Endothelial cell of umbilical vein (primary cell): Measurements from ENCODE around the gene ACR. TPM values are rescaled to one million over a fixed set of nuclear protein-coding genes. Genes with fewer than 3 reads are reported as not detected.
A peak's percentile ranks its signal among the peaks of the same experiment; 100 is the strongest.

ENCODE experiments used
- BruUV-seq: library from RNA; stranded (reverse); fragments of 400-500 nt; replicated peaks from 2 replicates; lab custom pipeline; 2021; lab: Mats Ljungman, UMichigan
- CTCF ChIA-PET: fragments of 300-600, 350-600 bp; sonication (Branson Sonifier 250); formaldehyde crosslinking; loops from one replicate; lab custom pipeline; 2021; ENCODE audit warnings: antibody characterized with exemption, inconsistent platforms; lab: Charles Lee
- POLR2A ChIA-PET: fragments of 300-600, 350-600 bp; sonication (Branson Sonifier 250); formaldehyde crosslinking; loops from one replicate; lab custom pipeline; 2021; ENCODE audit warnings: antibody characterized with exemption, inconsistent platforms; lab: Charles Lee
- DNase-seq: peaks from one replicate; pipeline ENCODE4 v3.0.0-alpha.2; 2011; ENCODE audit warnings: low read depth, low spot score
- FAIRE-seq: peaks from 2 replicates; lab custom pipeline; 2011; peaks lifted over from hg19 to GRCh38; lab: Jason Lieb, UNC
- H2AFZ ChIP-seq: 2 replicates; pipeline ENCODE4 v1.6.0; 2012; ENCODE audit warnings: low read depth, low read length, control low read depth, inconsistent platforms
- H3K27ac ChIP-seq: 2 replicates; pipeline ENCODE4 v1.5.1; 2011; ENCODE audit warnings: low read depth, mild to moderate bottlenecking, control low read depth, low read length, moderate library complexity; ENCODE audit not compliant: insufficient read depth
- H3K27me3 ChIP-seq, 2 experiments: 2 replicates each; pipeline versions ENCODE4 v1.6.0 to v1.6.1; 2011; ENCODE audit warnings: low read length in 2 of 2, mixed read lengths in 1 of 2; ENCODE audit not compliant: control insufficient read depth in 2 of 2, insufficient read depth in 2 of 2
- H3K36me3 ChIP-seq, 2 experiments: 2 replicates in 1 of 2; 3 replicates in 1 of 2; pipeline ENCODE4 v1.5.1; 2011; ENCODE audit warnings: low read length in 2 of 2, mild to moderate bottlenecking in 1 of 2, moderate library complexity in 1 of 2; ENCODE audit not compliant: control insufficient read depth in 2 of 2, insufficient read depth in 2 of 2; ENCODE audit errors: extremely low read depth in 1 of 2
- H3K4me1 ChIP-seq: 3 replicates; pipeline ENCODE4 v1.5.1; 2011; ENCODE audit warnings: mild to moderate bottlenecking, low read length; ENCODE audit not compliant: control insufficient read depth, insufficient read depth; ENCODE audit errors: extremely low read depth
- H3K4me2 ChIP-seq: 2 replicates; pipeline ENCODE4 v1.6.1; 2011; ENCODE audit warnings: low read length, control low read depth, mixed read lengths; ENCODE audit not compliant: insufficient read depth
- H3K4me3 ChIP-seq, 3 experiments: fragments of 200-600 bp in 1 of 3; sonication (generic), shearing (Covaris generic) in 1 of 3; replicated peaks in 1 of 3; 2 replicates each; pipeline ENCODE4 v1.5.1; 2011 to 2016; ENCODE audit warnings: control low read depth in 3 of 3, low read length in 3 of 3, mild to moderate bottlenecking in 2 of 3, inconsistent platforms in 1 of 3, low read depth in 1 of 3, moderate library complexity in 1 of 3; ENCODE audit not compliant: insufficient read depth in 1 of 3
- H3K79me2 ChIP-seq: 2 replicates; pipeline ENCODE4 v1.6.0; 2012; ENCODE audit warnings: low read length, inconsistent platforms; ENCODE audit not compliant: control insufficient read depth, insufficient read depth
- H3K9ac ChIP-seq: replicated peaks from 2 replicates; pipeline ENCODE3; 2011; ENCODE audit warnings: low read length, control low read depth; ENCODE audit not compliant: insufficient read depth; ENCODE audit errors: extremely low read depth
- H3K9me1 ChIP-seq: replicated peaks from 3 replicates; pipeline ENCODE4 v1.6.0; 2011; ENCODE audit warnings: mild to moderate bottlenecking, low read length; ENCODE audit not compliant: control insufficient read depth, insufficient read depth; ENCODE audit errors: extremely low read depth
- H3K9me3 ChIP-seq: replicated peaks from 2 replicates; pipeline ENCODE4 v1.5.1; 2012; ENCODE audit warnings: low read length, inconsistent platforms; ENCODE audit not compliant: control insufficient read depth, insufficient read depth
- H4K20me1 ChIP-seq: replicated peaks from 2 replicates; pipeline ENCODE3; 2011; ENCODE audit warnings: mild to moderate bottlenecking, low read length; ENCODE audit not compliant: control insufficient read depth, insufficient read depth; ENCODE audit errors: extremely low read depth
- FOS ChIP-seq: IDR thresholded peaks from 2 replicates; pipeline ENCODE4 v1.6.1; 2011; ENCODE audit warnings: mild to moderate bottlenecking, low read length, moderate library complexity, borderline replicate concordance; ENCODE audit not compliant: insufficient read depth
- GATA2 ChIP-seq: IDR thresholded peaks from 2 replicates; pipeline ENCODE4 v1.7.0; 2011; ENCODE audit warnings: low read depth, mild to moderate bottlenecking, moderate library complexity, mixed read lengths, low read length; ENCODE audit not compliant: insufficient read length, insufficient read depth
- JUN ChIP-seq: IDR thresholded peaks from 2 replicates; pipeline ENCODE4 v1.6.1; 2011; ENCODE audit warnings: borderline replicate concordance, low read depth; ENCODE audit not compliant: insufficient read length, insufficient read depth
- MYC ChIP-seq: IDR thresholded peaks from one replicate; pipeline ENCODE4 v1.6.1; 2011; ENCODE audit warnings: mild to moderate bottlenecking, low read depth, low read length
- POLR2AphosphoS5 ChIP-seq: IDR thresholded peaks from 2 replicates; pipeline ENCODE4 v1.6.1; 2012; ENCODE audit warnings: low read depth, mild to moderate bottlenecking, control low read depth, low read length, moderate library complexity; ENCODE audit not compliant: insufficient read depth
- dilution Hi-C: fragments of 300-500 bp; cut with MboI; formaldehyde crosslinking; loops from one replicate; pipeline ENCODE4 v1.15.0; 2019; ENCODE audit warnings: low sequenced_read_pairs; ENCODE audit not compliant: extremely low pct_ligation_motif_present
- intact Hi-C: fragments of 100-400 bp; cut with micrococcal nuclease; formaldehyde crosslinking; loops from one replicate; pipeline ENCODE4 v1.10.0; 2022
- polyA plus RNA-seq, 4 experiments: library from polyadenylated mRNA; depleted of rRNA in 3 of 4; stranded (reverse) in 3 of 4; unstranded in 1 of 4; fragments of >200 nt; gene quantifications; 2 replicates each; pipeline versions ENCODE4 v1.2.1 to v1.2.3, GENCODE V29; 2011 to 2012; ENCODE audit warnings: missing spikeins in 1 of 4
- total RNA-seq: library from RNA; stranded (reverse); gene quantifications from 2 replicates; pipeline ENCODE4 v1.2.3, GENCODE V29; 2021

Gene ACR
- total and polyA plus RNA-seq, 2 donors (not counting 3 experiments of a cell fraction or from before 2014, with no cell fraction given), result 0.91 to 4.1 TPM

- no peak for DNase-seq
- TF ChIP-seq JUN (no peak), FOS (no peak), MYC (no peak)
- Histone ChIP-seq H4K20me1 (no peaks in the 10 kb centered on the region), H3K27ac (no peak overlapping the region), H3K9me3 (no peaks in the 10 kb centered on the region), H3K4me1 (no peaks in the 10 kb centered on the region), H3K4me2 (no peak overlapping the region), H3K27me3 (no peaks in the 10 kb centered on the region), H3K36me3 (peaks cover 38 to 83% of the 10 kb centered on the region in 2 experiments), H2AFZ (no peak overlapping the region), H3K9ac (no peak overlapping the region), H3K9me1 (no peaks in the 10 kb centered on the region), H3K4me3 (no peak overlapping the region), H3K79me2 (peaks cover 9% of the 10 kb centered on the region)
- POLR2A ChIA-PET, result no interaction called here
- dilution Hi-C loops (no loop called here), intact Hi-C loops (no loop called here)
- no peak for FAIRE-seq
- no TSS peak for BruUV-seq
- CTCF ChIA-PET, result no interaction called here
Measured at GRCh38 chr22:50713571-50714056, 24.4 kb upstream of the ACR start.

GRCh38 chr22:50714150-50714549 lies 23.9 kb upstream of the ACR start:
- H3K27me3 ChIP-seq, result no peaks in the 10 kb centered on the region
- no peak overlapping the region for H2AFZ ChIP-seq
- no peak overlapping the region for H3K4me2 ChIP-seq
- TF ChIP-seq GATA2, result no peak
- peak; percentile 26 for TF ChIP-seq POLR2AphosphoS5
- H3K27ac ChIP-seq, result no peak overlapping the region
- no peaks in the 10 kb centered on the region for H3K9me1 ChIP-seq
- no peak overlapping the region for H3K4me3 ChIP-seq
- no peak for DNase-seq
- no peak overlapping the region for H3K9ac ChIP-seq
- H4K20me1 ChIP-seq, result no peaks in the 10 kb centered on the region
- dilution Hi-C loops, result no loop called here
- H3K4me1 ChIP-seq, result no peaks in the 10 kb centered on the region
- intact Hi-C loops, result no loop called here
- peaks cover 36 to 83% of the 10 kb centered on the region in 2 experiments for H3K36me3 ChIP-seq
- BruUV-seq, result no TSS peak
- H3K79me2 ChIP-seq, result peaks cover 11% of the 10 kb centered on the region
- CTCF ChIA-PET, result no interaction called here
- H3K9me3 ChIP-seq, result no peaks in the 10 kb centered on the region
- POLR2A ChIA-PET, result no interaction called here
- no peak for FAIRE-seq
